K562 (cell line): Measurements from ENCODE around the gene BRAT1. TPM values are rescaled to one million over a fixed set of nuclear protein-coding genes. Genes with fewer than 3 reads are reported as not detected.
A peak's percentile ranks its signal among the peaks of the same experiment; 100 is the strongest.

Experiments
- ATAC-seq: fragments of 200-7000 bp; cut with Tn5 transposase; 3 replicates; pipeline ENCODE4 v1.9.1; 2020; ENCODE audit warnings: moderate library complexity
- BruUV-seq: library from RNA; stranded (reverse); fragments of 400-500 nt; replicated peaks from 2 replicates; lab custom pipeline; 2021; lab: Mats Ljungman, UMichigan
- CTCF ChIA-PET: fragments of 300-600 bp; formaldehyde crosslinking; extraction: SDS; loops from one replicate; lab custom pipeline; 2021; ENCODE audit warnings: low intra/inter-chr PET ratio; lab: Yijun Ruan, JAX
- POLR2A ChIA-PET: fragments of 300-600, 350-650 bp; sonication (Branson Sonifier 250); formaldehyde crosslinking; extraction: SDS; loops from one replicate; lab custom pipeline; 2021; ENCODE audit warnings: antibody characterized with exemption, inconsistent platforms; lab: Yijun Ruan, JAX
- DNase-seq, 4 experiments: peaks; one replicate each; pipeline versions ENCODE4 v3.0.0 to v3.0.0-alpha.2; 2011 to 2018; ENCODE audit warnings: low spot score in 3 of 4, mixed read lengths in 3 of 4; ENCODE audit errors: extremely low read depth in 1 of 4
- FAIRE-seq: peaks from 2 replicates; lab custom pipeline; 2011; peaks lifted over from hg19 to GRCh38; lab: Jason Lieb, UNC
- H2AFZ ChIP-seq: 2 replicates; pipeline ENCODE4 v1.6.0; 2011; ENCODE audit warnings: low read depth, low read length, control low read depth, inconsistent platforms
- H3K27ac ChIP-seq: fragments of 200-600 bp; 3 replicates; pipeline ENCODE4 v1.8.0; 2011; ENCODE audit warnings: low read depth, mild to moderate bottlenecking, control low read depth, inconsistent platforms, low read length, moderate library complexity, mixed read lengths; ENCODE audit errors: extremely low read depth
- H3K27me3 ChIP-seq, 2 experiments: fragments of 300-600 bp in 1 of 2; 2 replicates in 1 of 2; 3 replicates in 1 of 2; pipeline versions ENCODE4 v1.6.0 to v1.8.0; 2011; ENCODE audit warnings: inconsistent platforms in 2 of 2, low read length in 2 of 2, mild to moderate bottlenecking in 1 of 2, mixed read lengths in 1 of 2, moderate library complexity in 1 of 2; ENCODE audit not compliant: control insufficient read depth in 2 of 2, insufficient read depth in 2 of 2
- H3K36me3 ChIP-seq: fragments of 300-600 bp; 3 replicates; pipeline ENCODE4 v1.8.0; 2011; ENCODE audit warnings: mild to moderate bottlenecking, low read length, inconsistent platforms; ENCODE audit not compliant: control insufficient read depth, insufficient read depth
- H3K4me1 ChIP-seq, 2 experiments: fragments of 200-600 bp in 1 of 2; replicated peaks in 1 of 2; 2 replicates in 1 of 2; 3 replicates in 1 of 2; pipeline versions ENCODE4 v1.5.1 to v1.8.0; 2011; ENCODE audit warnings: inconsistent platforms in 2 of 2, low read length in 2 of 2, mild to moderate bottlenecking in 1 of 2, mixed read lengths in 1 of 2, moderate library complexity in 1 of 2; ENCODE audit not compliant: control insufficient read depth in 2 of 2, insufficient read depth in 2 of 2
- H3K4me2 ChIP-seq: 2 replicates; pipeline ENCODE4 v1.6.1; 2011; ENCODE audit warnings: low read length, control low read depth, inconsistent platforms, mixed read lengths; ENCODE audit not compliant: insufficient read depth
- H3K4me3 ChIP-seq: fragments of 200-600 bp; sonication (generic), shearing (Covaris generic); 2 replicates; pipeline ENCODE4 v1.5.1; 2016; ENCODE audit warnings: control low read depth, inconsistent platforms
- H3K79me2 ChIP-seq: fragments of 200-600 bp; 3 replicates; pipeline ENCODE4 v1.8.0; 2011; ENCODE audit warnings: low read length, inconsistent platforms; ENCODE audit not compliant: control insufficient read depth, insufficient read depth
- H3K9ac ChIP-seq, 2 experiments: 2 replicates each; pipeline versions ENCODE4 v1.6.0 to v1.6.1; 2011; ENCODE audit warnings: low read depth in 2 of 2, low read length in 2 of 2, control low read depth in 1 of 2, inconsistent platforms in 1 of 2, mild to moderate bottlenecking in 1 of 2, mixed read lengths in 1 of 2; ENCODE audit not compliant: insufficient read depth in 1 of 2
- H3K9me1 ChIP-seq: one replicate; pipeline ENCODE4 v1.6.0; 2011; ENCODE audit warnings: inconsistent platforms, mild to moderate bottlenecking, low read length, moderate library complexity; ENCODE audit not compliant: control insufficient read depth, insufficient read depth
- H3K9me3 ChIP-seq: replicated peaks from 2 replicates; pipeline ENCODE4 v1.5.1; 2011; ENCODE audit warnings: low read depth, low read length, inconsistent platforms; ENCODE audit not compliant: control insufficient read depth, insufficient read depth
- H4K20me1 ChIP-seq: replicated peaks from 2 replicates; pipeline ENCODE4 v1.6.1; 2011; ENCODE audit warnings: low read length, inconsistent platforms, mixed read lengths; ENCODE audit not compliant: control insufficient read depth, insufficient read depth
- BRF2 ChIP-seq: IDR thresholded peaks from 3 replicates; pipeline ENCODE4 v1.6.1; 2011; ENCODE audit warnings: borderline replicate concordance, mild to moderate bottlenecking; ENCODE audit not compliant: insufficient read length, insufficient read depth
- CREM ChIP-seq: IDR thresholded peaks from 2 replicates; pipeline ENCODE4 v1.6.1; 2014; ENCODE audit warnings: antibody characterized with exemption, low read depth
- ELK1 ChIP-seq: sonication (generic); formaldehyde crosslinking; IDR thresholded peaks from 2 replicates; pipeline ENCODE4 v1.8.1; 2022; ENCODE audit warnings: missing genetic modification reagents
- PHF21A ChIP-seq: fragments of 450-650 bp; IDR thresholded peaks from 2 replicates; pipeline ENCODE4 v1.6.1; 2017; ENCODE audit warnings: low read depth, borderline replicate concordance
- PHF8 ChIP-seq: fragments of 200-600 bp; sonication (generic); IDR thresholded peaks from 2 replicates; pipeline ENCODE4 v1.6.1; 2012; ENCODE audit warnings: mixed run types, mild to moderate bottlenecking, inconsistent platforms, low read length, moderate library complexity, borderline replicate concordance
- RBM25 ChIP-seq: fragments of 200-400 bp; formaldehyde crosslinking; IDR thresholded peaks from 2 replicates; pipeline ENCODE4 v1.6.1; 2018; ENCODE audit warnings: low read length, low read depth, moderate library complexity; ENCODE audit not compliant: severe bottlenecking
- TCF15 ChIP-seq: fragments of 250-450 bp; sonication (Bioruptor Pico); IDR thresholded peaks from 2 replicates; pipeline ENCODE4 v1.8.0; 2022; ENCODE audit warnings: moderate library complexity, mild to moderate bottlenecking, inconsistent platforms
- TCF7 ChIP-seq: sonication (generic); IDR thresholded peaks from 2 replicates; pipeline ENCODE4 v1.6.1; 2016; ENCODE audit warnings: antibody characterized with exemption, borderline replicate concordance
- TCF7L2 ChIP-seq: fragments of 150-350 bp; IDR thresholded peaks from 2 replicates; pipeline ENCODE4 v1.6.1; 2016; ENCODE audit warnings: low read depth, mild to moderate bottlenecking, low read length, moderate library complexity
- ZNF134 ChIP-seq: fragments of 250-450 bp; sonication (Bioruptor Pico); conservative IDR thresholded peaks from 2 replicates; pipeline ENCODE4 v1.4.0; 2020
- ZNF143 ChIP-seq: sonication (generic); formaldehyde crosslinking; IDR thresholded peaks from 2 replicates; pipeline ENCODE4 v1.9.0; 2022; ENCODE audit warnings: mild to moderate bottlenecking, missing genetic modification reagents
- ZNF589 ChIP-seq: fragments of 200-800 bp; sonication (Bioruptor generic); IDR thresholded peaks from 2 replicates; pipeline ENCODE4 v1.6.1; 2016; ENCODE audit warnings: low read depth, missing genetic modification characterization, missing compliant biosample characterization
- WGBS: fragments of 100-300 bp; shearing (Covaris generic); methylation state at CpG from one replicate; pipeline ENCODE4 v1.1.6; 2016; ENCODE audit warnings: low coverage, mixed read lengths; ENCODE audit not compliant: insufficient coverage; ENCODE audit errors: missing lambda C conversion rate; 5-methylcytosine and 5-hydroxymethylcytosine counted together
- in situ Hi-C: fragments of 300-500 bp; cut with MboI; formaldehyde crosslinking; loops from 4 replicates; pipeline ENCODE4 v1.15.0; 2018; ENCODE audit warnings: inconsistent platforms, mixed read lengths
- intact Hi-C: fragments of 100-400 bp; cut with micrococcal nuclease; formaldehyde crosslinking; loops from 2 replicates; pipeline ENCODE4 v1.14.2; 2022
- polyA plus RNA-seq, 8 experiments: library from polyadenylated mRNA; depleted of rRNA in 4 of 8; stranded (reverse) in 5 of 8; unstranded in 3 of 8; fragments of >200 nt; fragmentation: Nextera tagmentation in 2 of 8; fragmentation: Illumina TruSeq in 1 of 8; extraction: Ambion mirVana in 2 of 8; extraction: Trizol in 1 of 8; gene quantifications; 2 replicates each; pipeline versions ENCODE4 v1.2.1 to v1.2.3, GENCODE V29; 2011 to 2014; ENCODE audit warnings: inconsistent platforms in 1 of 8, missing spikeins in 1 of 8
- total RNA-seq, 7 experiments: library from RNA; depleted of rRNA in 6 of 7; stranded (reverse); fragments of >200 nt in 6 of 7; fragmentation: Illumina TruSeq in 2 of 7; extraction: Trizol in 2 of 7; gene quantifications; 2 replicates each; pipeline versions ENCODE4 v1.2.1 to v1.2.3, GENCODE V29; 2011 to 2021; ENCODE audit warnings: low replicate concordance in 1 of 7

The BRAT1 gene
- total and polyA plus RNA-seq, 9 of the 15 experiments (the other 6 are each of a cell fraction or from before 2014, with no cell fraction given), result 0.13 to 49.6 (median 10.5) TPM

GRCh38 chr7:2507208-2507916 lies 48.0 kb downstream of the BRAT1 start:
- Histone ChIP-seq H3K27me3 (peaks cover 2 to 57% of the 10 kb centered on the region in 2 experiments; a peak in 2 of 5 replicates), H3K9ac (no peak overlapping the region; a peak in 1 of 4 replicates), H3K4me3 (no peak overlapping the region), H3K27ac (no peak overlapping the region), H3K4me1 (peaks cover 4 to 80% of the 10 kb centered on the region in 2 experiments; a peak in 4 of 5 replicates), H3K9me3 (no peaks in the 10 kb centered on the region), H3K79me2 (no peaks in the 10 kb centered on the region), H3K4me2 (no peak overlapping the region), H3K36me3 (no peaks in the 10 kb centered on the region), H2AFZ (no peak overlapping the region), H4K20me1 (no peaks in the 10 kb centered on the region), H3K9me1 (no peaks in the 10 kb centered on the region)
- DNase-seq, result no peak
- CTCF ChIA-PET, result no interaction called here
- BruUV-seq, result no TSS peak
- in situ Hi-C loops (no loop called here), intact Hi-C loops (no loop called here)
- ATAC-seq, result no peak
- no peak for FAIRE-seq
- POLR2A ChIA-PET, result interaction anchor here (0.6 to 0.8 kb wide), 4 partner anchors 13 to 806 kb away, joined by 3 read pairs; no protein-coding TSS in a partner anchor
- WGBS, result 9% methylated on average over 22 of the region's 26 CpGs
- TF ChIP-seq ZNF589 (CRISPR knock-in tag) (no peak), RBM25 (peak; percentile 22)

- no TSS peak for BruUV-seq
- TF ChIP-seq ZNF143 (no peak), PHF8 (no peak), TCF15 (CRISPR knock-in tag) (no peak), PHF21A (no peak), CREM (no peak), BRF2 (no peak), TCF7L2 (no peak), ZNF134 (CRISPR knock-in tag) (no peak), ZNF589 (CRISPR knock-in tag) (no peak), TCF7 (no peak), ELK1 (CRISPR knock-in tag) (no peak)
These were observed 49.9 kb downstream of the BRAT1 start for GRCh38 chr7:2505401-2505800.

More at GRCh38 chr7:2505401-2505800, 49.9 kb downstream of the BRAT1 start:
- Histone ChIP-seq H3K79me2 (no peaks in the 10 kb centered on the region), H4K20me1 (no peaks in the 10 kb centered on the region), H3K36me3 (no peaks in the 10 kb centered on the region), H3K27ac (no peak overlapping the region), H3K9ac (peak overlapping the region in 1 of 2 experiments; percentile 35; a peak in 1 of 4 replicates), H3K4me3 (no peak overlapping the region), H3K4me2 (no peak overlapping the region), H3K9me3 (no peaks in the 10 kb centered on the region), H3K9me1 (no peaks in the 10 kb centered on the region), H2AFZ (no peak overlapping the region), H3K27me3 (peaks cover 2 to 55% of the 10 kb centered on the region in 2 experiments; a peak in 2 of 5 replicates), H3K4me1 (peaks cover 0 to 68% of the 10 kb centered on the region in 2 experiments; a peak in 2 of 5 replicates)
- ATAC-seq (no peak), DNase-seq (no peak), FAIRE-seq (no peak)
- POLR2A ChIA-PET, result no interaction called here
- intact Hi-C loops (no loop called here), in situ Hi-C loops (no loop called here)
- CTCF ChIA-PET, result no interaction called here
- WGBS, result 24% methylated on average over 14 of the region's 14 CpGs
